Measurements from ENCODE around the gene LMBR1.

The LMBR1 gene

GRCh38 chr7:156759579-156760202 is 133.3 kb downstream of the LMBR1 start:
- H3K4me3 ChIP-seq (ENCODE audit: control insufficient read depth, low read depth, low read length), result no peak overlapping the region
- no peak for DNase-seq (ENCODE audit: low read depth)
- TF ChIP-seq CTCF (IDR thresholded peaks at IDR 0.05; ENCODE audit: control insufficient read depth, insufficient read depth, low read depth, low read length, missing control alignments), result no peak

GRCh38 chr7:156759143-156759542 is 133.8 kb downstream of the LMBR1 start:
- H3K4me3 ChIP-seq (ENCODE audit: control insufficient read depth, low read depth, low read length), result no peak overlapping the region
- DNase-seq (ENCODE audit: low read depth), result no peak
- no peak for TF ChIP-seq CTCF (IDR thresholded peaks at IDR 0.05; ENCODE audit: control insufficient read depth, insufficient read depth, low read depth, low read length, missing control alignments)

- no peak for TF ChIP-seq CTCF (IDR thresholded peaks at IDR 0.05; ENCODE audit: control insufficient read depth, insufficient read depth, low read depth, low read length, missing control alignments)
- no peak for DNase-seq (ENCODE audit: low read depth)
- H3K4me3 ChIP-seq (ENCODE audit: control insufficient read depth, low read depth, low read length), result no peak overlapping the region
These were observed 138.8 kb downstream of the LMBR1 start for GRCh38 chr7:156754201-156754600.

GRCh38 chr7:156753630-156754029 is 139.4 kb downstream of the LMBR1 start:
- TF ChIP-seq CTCF (IDR thresholded peaks at IDR 0.05; ENCODE audit: control insufficient read depth, insufficient read depth, low read depth, low read length, missing control alignments), result no peak
- H3K4me3 ChIP-seq (ENCODE audit: control insufficient read depth, low read depth, low read length), result no peak overlapping the region
- no peak for DNase-seq (ENCODE audit: low read depth)

GRCh38 chr7:156753229-156753560 is 139.8 kb downstream of the LMBR1 start:
- no peak overlapping the region for H3K4me3 ChIP-seq (ENCODE audit: control insufficient read depth, low read depth, low read length)
- no peak for DNase-seq (ENCODE audit: low read depth)
- no peak for TF ChIP-seq CTCF (IDR thresholded peaks at IDR 0.05; ENCODE audit: control insufficient read depth, insufficient read depth, low read depth, low read length, missing control alignments)

- TF ChIP-seq CTCF (IDR thresholded peaks at IDR 0.05; ENCODE audit: control insufficient read depth, insufficient read depth, low read depth, low read length, missing control alignments), result no peak
- no peak for DNase-seq (ENCODE audit: low read depth)
These were observed 140.4 kb downstream of the LMBR1 start for GRCh38 chr7:156752367-156753228.

More at GRCh38 chr7:156752367-156753228, 140.4 kb downstream of the LMBR1 start:
- no peak overlapping the region for H3K4me3 ChIP-seq (ENCODE audit: control insufficient read depth, low read depth, low read length)

Data from AG09309 (cell line).